ENCODE data around the gene TEX38. TPM values are rescaled to one million over a fixed set of nuclear protein-coding genes. Genes with fewer than 3 reads are reported as not detected.

The TEX38 gene
- total RNA-seq, 2 donors from 2014 or later = 0.55 TPM; not detected in 1

- H3K9me3 Mint-ChIP-seq = no peaks in the 10 kb centered on the region
- ATAC-seq = peak; percentile 56 to 65
Measured at GRCh38 chr1:46675549-46676314, 4.1 kb downstream of the TEX38 start.

GRCh38 chr1:46676531-46676930 lies 4.9 kb downstream of the TEX38 start:
- DNase-seq (ENCODE audit: low spot score in 2 of 2) (no peak), ATAC-seq (no peak)
- H3K36me3 Mint-ChIP-seq = peaks cover 4 to 37% of the 10 kb centered on the region in 2 donors
- H3K9me3 Mint-ChIP-seq = no peaks in the 10 kb centered on the region
- peak overlapping the region; percentile 90 to 94 for H3K27ac Mint-ChIP-seq

More at GRCh38 chr1:46675549-46676314, 4.1 kb downstream of the TEX38 start:
- H3K36me3 Mint-ChIP-seq = peaks cover 4 to 37% of the 10 kb centered on the region in 2 donors
- peak overlapping the region; percentile 90 to 94 for H3K27ac Mint-ChIP-seq
- DNase-seq (ENCODE audit: low spot score in 2 of 2) = no peak

GRCh38 chr1:46677339-46677738 lies 5.7 kb downstream of the TEX38 start:
- H3K36me3 Mint-ChIP-seq = peaks cover 4 to 37% of the 10 kb centered on the region in 2 donors
- no peak for DNase-seq (ENCODE audit: low spot score in 2 of 2)
- no peak for ATAC-seq
- H3K9me3 Mint-ChIP-seq = no peaks in the 10 kb centered on the region
- H3K27ac Mint-ChIP-seq = peak overlapping the region; percentile 70 to 94

GRCh38 chr1:46679789-46680573 lies 8.3 kb downstream of the TEX38 start:
- Mint-ChIP-seq H3K36me3 (peaks cover 4 to 37% of the 10 kb centered on the region in 2 donors), H3K27ac (peak overlapping the region in 1 of 2 donors; percentile 18), H3K9me3 (no peaks in the 10 kb centered on the region)
- ATAC-seq (no peak), DNase-seq (ENCODE audit: low spot score in 2 of 2) (no peak)

- peaks cover 6 to 38% of the 10 kb centered on the region in 2 donors for H3K36me3 Mint-ChIP-seq
Measured at GRCh38 chr1:46681333-46682034, 9.8 kb downstream of the TEX38 start.

GRCh38 chr1:46682064-46682463 lies 10.4 kb downstream of the TEX38 start:
- ATAC-seq = no peak
- DNase-seq (ENCODE audit: low spot score in 2 of 2) = no peak
- peaks cover 9 to 38% of the 10 kb centered on the region in 2 donors for H3K36me3 Mint-ChIP-seq
- H3K27ac Mint-ChIP-seq = peak overlapping the region in 1 of 2 donors; percentile 38
- H3K9me3 Mint-ChIP-seq = no peaks in the 10 kb centered on the region

More at GRCh38 chr1:46681333-46682034, 9.8 kb downstream of the TEX38 start:
- no peaks in the 10 kb centered on the region for H3K9me3 Mint-ChIP-seq
- DNase-seq (ENCODE audit: low spot score in 2 of 2) = no peak
- ATAC-seq = no peak
- no peak overlapping the region for H3K27ac Mint-ChIP-seq

- Mint-ChIP-seq H3K27ac (peak overlapping the region; percentile 42 to 63), H3K36me3 (peaks cover 16 to 34% of the 10 kb centered on the region in 2 donors), H3K9me3 (no peaks in the 10 kb centered on the region)
- ATAC-seq (peak in 1 of 2 donors; percentile 44), DNase-seq (ENCODE audit: low spot score in 2 of 2) (no peak)
Measured at GRCh38 chr1:46684670-46685069, 13.0 kb downstream of the TEX38 start.

- no peaks in the 10 kb centered on the region for H3K9me3 Mint-ChIP-seq
- no peak overlapping the region for H3K27ac Mint-ChIP-seq
- DNase-seq (ENCODE audit: low spot score in 2 of 2) (no peak), ATAC-seq (no peak)
- H3K36me3 Mint-ChIP-seq = peaks cover 12 to 24% of the 10 kb centered on the region in 2 donors
Measured at GRCh38 chr1:46686255-46686654, 14.6 kb downstream of the TEX38 start.

- no peaks in the 10 kb centered on the region for H3K9me3 Mint-ChIP-seq
- peak overlapping the region in 1 of 2 donors; percentile 84 for H3K27ac Mint-ChIP-seq
- no peak for ATAC-seq
- no peak for DNase-seq (ENCODE audit: low spot score in 2 of 2)
- peaks cover 12 to 24% of the 10 kb centered on the region in 2 donors for H3K36me3 Mint-ChIP-seq
Measured at GRCh38 chr1:46687093-46687659, 15.5 kb downstream of the TEX38 start.

- Mint-ChIP-seq H3K27ac (peak overlapping the region; percentile 40 to 75), H3K9me3 (no peaks in the 10 kb centered on the region), H3K36me3 (peaks cover 12 to 24% of the 10 kb centered on the region in 2 donors)
- ATAC-seq (no peak), DNase-seq (ENCODE audit: low spot score in 2 of 2) (no peak)
Measured at GRCh38 chr1:46687921-46688509, 16.4 kb downstream of the TEX38 start.

GRCh38 chr1:46689356-46689755 lies 17.7 kb downstream of the TEX38 start:
- peak overlapping the region; percentile 31 to 75 for H3K27ac Mint-ChIP-seq
- peaks cover 12 to 24% of the 10 kb centered on the region in 2 donors for H3K36me3 Mint-ChIP-seq
- no peak for ATAC-seq
- H3K9me3 Mint-ChIP-seq = no peaks in the 10 kb centered on the region
- DNase-seq (ENCODE audit: low spot score in 2 of 2) = no peak

GRCh38 chr1:46689897-46690296 lies 18.2 kb downstream of the TEX38 start:
- Mint-ChIP-seq H3K27ac (peak overlapping the region in 1 of 2 donors; percentile 75), H3K36me3 (peaks cover 12 to 24% of the 10 kb centered on the region in 2 donors), H3K9me3 (no peaks in the 10 kb centered on the region)
- no peak for DNase-seq (ENCODE audit: low spot score in 2 of 2)
- ATAC-seq = peak in 1 of 2 donors; percentile 87

- peaks cover 0 to 6% of the 10 kb centered on the region in 2 donors for H3K9me3 Mint-ChIP-seq
- H3K27ac Mint-ChIP-seq = no peak overlapping the region
- peaks cover 22 to 34% of the 10 kb centered on the region in 2 donors for H3K36me3 Mint-ChIP-seq
- no peak for ATAC-seq
- DNase-seq (ENCODE audit: low spot score in 2 of 2) = no peak
Measured at GRCh38 chr1:46690931-46691421, 19.3 kb downstream of the TEX38 start.

- no peak for DNase-seq (ENCODE audit: low spot score in 2 of 2)
- H3K27ac Mint-ChIP-seq = peak overlapping the region in 1 of 2 donors; percentile 18
- peaks cover 0 to 6% of the 10 kb centered on the region in 2 donors for H3K9me3 Mint-ChIP-seq
- no peak for ATAC-seq
- H3K36me3 Mint-ChIP-seq = peaks cover 21 to 26% of the 10 kb centered on the region in 2 donors
Measured at GRCh38 chr1:46691997-46692790, 20.5 kb downstream of the TEX38 start.

Data from activated naive CD4-positive, alpha-beta T cell treated with anti-CD3 and anti-CD28 coated beads, Interleukin-2, amount 50 U/mL, for 72 hours (primary cell).